Heart right ventricle (tissue), 16 donors: Measurements from ENCODE around the gene UNC79. TPM values are rescaled to one million over a fixed set of nuclear protein-coding genes. Genes with fewer than 3 reads are reported as not detected.
A peak's percentile ranks its signal among the peaks of the same experiment; 100 is the strongest.

Experiments used
- ATAC-seq, 8 donors: fragments of 200-7000 bp; cut with Tn5 transposase; one replicate each; pipeline ENCODE4 v1.9.1; 2020; ENCODE audit warnings: mild to moderate bottlenecking in 8 of 8, moderate library complexity in 8 of 8, moderate number of reproducible peaks in 1 of 8
- DNase-seq, 2 donors: peaks; one replicate each; pipeline ENCODE4 v3.0.0-alpha.2; 2020
- H3K27ac ChIP-seq, 10 donors: fragments of 200-600 bp; sonication (generic) in 2 of 10; one replicate each; pipeline versions ENCODE4 v1.5.0 to v1.8.0; 2020 to 2022; ENCODE audit warnings: mild to moderate bottlenecking in 3 of 10
- H3K27me3 ChIP-seq, 7 donors: fragments of 200-600 bp; one replicate each; pipeline ENCODE4 v1.8.0; 2021 to 2022; ENCODE audit warnings: mild to moderate bottlenecking in 2 of 7
- H3K36me3 ChIP-seq, 9 donors: fragments of 200-600 bp; sonication (generic) in 1 of 9; one replicate each; pipeline versions ENCODE4 v1.5.0 to v1.8.0; 2020 to 2022; ENCODE audit warnings: mild to moderate bottlenecking in 2 of 9
- H3K4me1 ChIP-seq, 9 donors: fragments of 200-600 bp; sonication (generic) in 1 of 9; one replicate each; pipeline versions ENCODE4 v1.5.0 to v1.8.0; 2020 to 2022; ENCODE audit warnings: mild to moderate bottlenecking in 4 of 9
- H3K4me3 ChIP-seq, 10 donors: fragments of 200-600 bp; sonication (generic) in 2 of 10; one replicate each; pipeline versions ENCODE4 v1.5.0 to v1.8.0; 2020 to 2022; ENCODE audit warnings: mild to moderate bottlenecking in 7 of 10, moderate library complexity in 2 of 10
- H3K9me3 ChIP-seq, 11 donors: fragments of 200-600 bp in 10 of 11; sonication (generic) in 2 of 11; one replicate each; pipeline versions ENCODE4 v1.5.0 to v1.8.0; 2013 to 2022; ENCODE audit warnings: mild to moderate bottlenecking in 2 of 11, control low read depth in 1 of 11, moderate library complexity in 1 of 11
- WGBS, 2 donors: extraction: QIAGEN DNeasy Blood & Tissue Kit; methylation state at CpG; one replicate each; pipeline ENCODE4 v1.1.7; 2013; ENCODE audit warnings: inconsistent platforms in 1 of 2; 5-methylcytosine and 5-hydroxymethylcytosine counted together
- intact Hi-C, 10 donors: fragments of 100-400 bp; cut with DNase I; formaldehyde crosslinking; loops; one replicate each; pipeline versions ENCODE4 v1.11.1 to v1.14.2; 2022
- polyA plus RNA-seq, 2 donors: library from polyadenylated mRNA; stranded (reverse); fragments of 200-250 nt; gene quantifications; one replicate each; pipeline ENCODE4 v1.2.3, GENCODE V29; 2013
- total RNA-seq, 10 donors: library from RNA; stranded (reverse); fragmentation: NEBNext Ultra II Directional in 3 of 10; extraction: Animal tissue kit (Norgen Biotek cat#: 25700) in 3 of 10; gene quantifications; one replicate each; pipeline versions ENCODE4 v1.2.1 to v1.2.4, GENCODE V29; 2021 to 2023
- TF ChIP-seq, protein P1 (sequence below), 9 donors: fragments of 200-600 bp; sonication (generic) in 2 of 9; IDR thresholded peaks; one replicate each; pipeline versions ENCODE4 v1.5.0 to v1.8.0; 2021 to 2022; ENCODE audit warnings: antibody characterized with exemption in 9 of 9, mild to moderate bottlenecking in 5 of 9, moderate library complexity in 1 of 9
- donor health status: Arrhythmogenic right ventricular cardiomyopathy.
- donor health status: ischemic (EF 13 %, LVEDD 7.1; RV severe dilation, severe dysfunction).
- donor health status: healthy with polysubstance abuse.
- donor health status: DM: no; HTN: yes; CAD: no.
- donor health status: DM: no; HTN: no; CAD: no.
- donor health status: ischemic (EF 25% LVEDD 6.9; RV normal size, moderate dysfunction).
- donor health status: ischemic (EF 25% LVEDD 5.7; RV mildly dilated, moderate dysfunction).
- donor health status: healthy.
- donor health status: DM: yes; HTN: yes; CAD: no.
- donor health status: Ischemic cardiomyopathy.
- donor health status: ischemic (EF 35%, LVEDD 5.7; RV mildly dilated, moderate dysfunction).
- donor health status: nonischemic (EF 11% LVEDD 7.7; RV severe dilation, severe dysfunction).
- donor health status: DM: yes; HTN: yes; CAD: no.
- donor health status: PGD.
- donor health status: ischemic (EF 29% LVEDD 5.4; RV normal size, mild dysfunction).
- donor health status: nonischemic (EF 23%, LVEDD 6.1; RV moderate dilation, normal function).

UNC79 gene
- total and polyA plus RNA-seq, 12 donors, result 0.01 to 0.89 (median 0.40) TPM

DNA sequence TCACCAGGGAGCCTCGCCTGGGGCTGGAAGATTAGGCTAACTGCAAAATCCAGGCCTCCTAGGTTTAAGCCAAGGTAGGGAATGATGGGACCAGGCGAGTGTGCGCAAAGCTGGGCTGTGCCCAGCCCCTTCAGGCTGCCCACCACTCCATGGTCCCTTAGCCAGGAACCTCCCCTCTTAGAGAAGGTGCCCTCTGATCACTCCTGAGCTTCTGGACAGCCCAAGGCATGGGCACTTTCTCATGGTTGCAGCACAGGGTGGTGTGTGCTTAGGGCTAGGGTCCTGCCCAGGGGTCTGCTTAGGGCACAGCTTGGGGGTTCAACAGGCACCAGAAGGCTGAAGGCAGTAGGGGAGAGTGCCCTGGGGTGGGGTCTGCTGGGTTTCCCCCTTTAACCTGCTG, 288.5 kb downstream of the UNC79 start:
- 87 to 96% methylated on average over 3 of the region's 3 CpGs for WGBS, 2 donors

DNA sequence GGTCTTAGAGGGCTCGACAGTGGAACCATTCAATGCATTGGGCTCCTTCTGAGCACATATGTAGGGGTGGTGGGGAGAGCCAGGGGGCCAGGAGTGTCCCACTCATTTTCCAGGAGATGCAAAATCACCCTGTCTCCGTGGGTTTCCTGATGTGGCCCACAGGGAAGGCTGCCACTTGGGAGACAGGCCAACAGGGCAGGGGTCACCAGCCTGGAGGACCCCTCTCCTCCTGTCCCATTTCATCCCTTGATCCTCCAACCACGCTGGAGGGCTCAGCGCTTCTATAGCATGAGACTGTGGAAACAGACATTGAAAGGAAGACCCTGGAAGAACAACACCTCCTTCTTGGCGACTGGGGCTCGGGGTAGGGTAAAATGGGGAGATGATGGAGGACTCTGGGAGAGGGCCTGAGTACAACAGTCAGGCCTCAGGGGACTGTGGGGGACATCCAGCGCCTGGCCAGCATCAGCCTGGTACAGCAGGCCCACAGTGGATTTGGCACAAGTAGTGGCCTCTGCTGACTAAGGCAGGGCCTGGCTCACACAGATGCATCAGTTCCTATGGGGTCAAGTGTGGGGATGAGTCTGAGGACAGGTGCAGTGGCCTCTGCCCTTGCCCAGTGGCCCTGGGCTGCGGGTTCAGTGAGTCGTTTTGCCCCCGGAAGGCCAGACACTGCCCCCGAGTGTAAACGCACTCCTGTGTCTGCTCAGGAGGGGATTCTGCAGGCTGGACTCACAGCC, 289.5 kb downstream of the UNC79 start:
- Histone ChIP-seq H3K27ac (no peak overlapping the region), H3K9me3 (no peaks in the 10 kb centered on the region), H3K27me3 (no peaks in the 10 kb centered on the region), H3K4me1 (no peaks in the 10 kb centered on the region), H3K36me3 (no peaks in the 10 kb centered on the region), H3K4me3 (no peak overlapping the region)
- DNase-seq (no peak), ATAC-seq (no peak)
- TF ChIP-seq, protein P1, sequence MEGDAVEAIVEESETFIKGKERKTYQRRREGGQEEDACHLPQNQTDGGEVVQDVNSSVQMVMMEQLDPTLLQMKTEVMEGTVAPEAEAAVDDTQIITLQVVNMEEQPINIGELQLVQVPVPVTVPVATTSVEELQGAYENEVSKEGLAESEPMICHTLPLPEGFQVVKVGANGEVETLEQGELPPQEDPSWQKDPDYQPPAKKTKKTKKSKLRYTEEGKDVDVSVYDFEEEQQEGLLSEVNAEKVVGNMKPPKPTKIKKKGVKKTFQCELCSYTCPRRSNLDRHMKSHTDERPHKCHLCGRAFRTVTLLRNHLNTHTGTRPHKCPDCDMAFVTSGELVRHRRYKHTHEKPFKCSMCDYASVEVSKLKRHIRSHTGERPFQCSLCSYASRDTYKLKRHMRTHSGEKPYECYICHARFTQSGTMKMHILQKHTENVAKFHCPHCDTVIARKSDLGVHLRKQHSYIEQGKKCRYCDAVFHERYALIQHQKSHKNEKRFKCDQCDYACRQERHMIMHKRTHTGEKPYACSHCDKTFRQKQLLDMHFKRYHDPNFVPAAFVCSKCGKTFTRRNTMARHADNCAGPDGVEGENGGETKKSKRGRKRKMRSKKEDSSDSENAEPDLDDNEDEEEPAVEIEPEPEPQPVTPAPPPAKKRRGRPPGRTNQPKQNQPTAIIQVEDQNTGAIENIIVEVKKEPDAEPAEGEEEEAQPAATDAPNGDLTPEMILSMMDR (IDR thresholded peaks at IDR 0.05), result no peak
- intact Hi-C loops, result no loop called here
- WGBS, 2 donors, result 81 to 85% methylated on average over 12 of the region's 12 CpGs

More for the DNA sequence above, 288.5 kb downstream of the UNC79 start:
- H3K36me3 ChIP-seq, result no peaks in the 10 kb centered on the region
- no peaks in the 10 kb centered on the region for H3K9me3 ChIP-seq
- TF ChIP-seq, protein P1 (IDR thresholded peaks at IDR 0.05), result no peak
- no peak overlapping the region for H3K4me3 ChIP-seq
- no peak for ATAC-seq
- H3K27me3 ChIP-seq, result no peaks in the 10 kb centered on the region
- H3K4me1 ChIP-seq, result no peaks in the 10 kb centered on the region
- DNase-seq, result no peak
- no peak overlapping the region for H3K27ac ChIP-seq
- intact Hi-C loops, result no loop called here

DNA sequence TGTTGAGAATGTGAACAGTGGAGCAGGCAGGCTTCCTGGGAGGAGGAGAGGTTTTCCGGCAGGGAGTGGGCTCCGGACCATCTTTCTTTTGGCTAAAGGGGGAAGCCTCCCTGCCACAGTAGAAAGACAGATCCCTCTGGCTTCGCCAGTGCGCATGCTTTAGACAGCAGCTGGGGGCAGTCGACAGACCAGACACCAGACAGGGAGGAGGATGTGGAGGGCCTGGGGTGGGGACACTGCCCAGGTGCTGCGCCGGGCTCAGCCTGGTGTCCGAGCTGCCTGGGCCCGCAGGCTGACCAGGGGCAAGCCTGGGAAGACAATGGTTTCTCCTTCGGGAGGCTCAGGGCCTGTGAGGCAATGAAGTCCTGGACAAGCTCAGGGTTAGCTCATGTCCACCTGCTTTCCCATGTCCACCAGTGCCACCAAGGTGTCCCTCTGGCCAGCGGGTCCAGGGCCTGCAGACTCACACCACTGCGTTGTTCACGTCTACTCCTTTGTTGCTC, 290.3 kb downstream of the UNC79 start:
- DNase-seq (no peak), ATAC-seq (peak in 2 of 8 donors; percentile 12)
- H3K27me3 ChIP-seq, result no peaks in the 10 kb centered on the region
- 88 to 89% methylated on average over 13 of the region's 13 CpGs for WGBS, 2 donors
- H3K27ac ChIP-seq, result no peak overlapping the region
- H3K4me1 ChIP-seq, result no peaks in the 10 kb centered on the region
- TF ChIP-seq, protein P1 (IDR thresholded peaks at IDR 0.05), result no peak
- no peaks in the 10 kb centered on the region for H3K9me3 ChIP-seq
- intact Hi-C loops, result no loop called here
- no peaks in the 10 kb centered on the region for H3K36me3 ChIP-seq
- H3K4me3 ChIP-seq, result no peak overlapping the region

DNA sequence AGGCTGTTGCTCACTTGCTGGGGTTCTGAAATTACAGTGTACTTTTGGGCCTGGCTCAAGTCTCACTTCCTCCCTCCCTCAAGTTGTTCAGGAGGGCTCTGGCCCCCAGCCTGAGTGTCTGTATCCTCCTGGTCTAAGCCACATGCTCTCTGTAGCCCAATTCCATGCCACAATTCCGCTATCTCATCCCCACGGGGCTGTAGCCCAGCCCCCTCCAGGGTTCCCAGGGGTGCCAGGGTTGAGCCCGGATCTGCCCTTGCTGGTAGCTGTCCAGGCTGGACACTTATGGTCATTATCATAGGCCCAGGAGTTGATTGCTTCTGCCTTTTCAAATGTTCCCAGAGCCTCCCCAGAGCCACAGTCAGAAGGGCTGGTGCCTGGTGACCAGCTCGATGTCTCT, 292.3 kb downstream of the UNC79 start:
- H3K36me3 ChIP-seq, result no peaks in the 10 kb centered on the region

More for the DNA sequence above, 292.3 kb downstream of the UNC79 start:
- Histone ChIP-seq H3K9me3 (no peaks in the 10 kb centered on the region), H3K27ac (no peak overlapping the region), H3K27me3 (no peaks in the 10 kb centered on the region), H3K4me3 (no peak overlapping the region), H3K4me1 (no peaks in the 10 kb centered on the region)
- ATAC-seq (no peak), DNase-seq (no peak)
- intact Hi-C loops, result no loop called here
- TF ChIP-seq, protein P1 (IDR thresholded peaks at IDR 0.05), result no peak
- 67 to 78% methylated on average over 4 of the region's 4 CpGs for WGBS, 2 donors
